HL-60/S4 treated with phorbol 12-myristate 13-acetate at 8.2 ng/mL for 4 days and 3 days (cell line): ENCODE measurements around the gene SLC15A1.

ENCODE experiments used
- in situ Hi-C: fragments of 300-500 bp; cut with MboI; formaldehyde crosslinking; loops from 2 replicates; pipeline ENCODE4 v1.15.0; 2022; ENCODE audit warnings: low sequenced_read_pairs

SLC15A1 gene

GRCh38 chr13:98781470-98781869 lies 29.0 kb upstream of the SLC15A1 start:
- in situ Hi-C loops: no loop called here

GRCh38 chr13:98781045-98781444 lies 28.6 kb upstream of the SLC15A1 start:
- in situ Hi-C loops: no loop called here

- in situ Hi-C loops: no loop called here
Measured at GRCh38 chr13:98780451-98780850, 28.0 kb upstream of the SLC15A1 start.

- in situ Hi-C loops: no loop called here
Measured at GRCh38 chr13:98779695-98780094, 27.2 kb upstream of the SLC15A1 start.

GRCh38 chr13:98778749-98779148 lies 26.3 kb upstream of the SLC15A1 start:
- in situ Hi-C loops: no loop called here

- in situ Hi-C loops: no loop called here
Measured at GRCh38 chr13:98776644-98777043, 24.2 kb upstream of the SLC15A1 start.

GRCh38 chr13:98775844-98776598 lies 23.5 kb upstream of the SLC15A1 start:
- in situ Hi-C loops: no loop called here

GRCh38 chr13:98775386-98775785 lies 22.9 kb upstream of the SLC15A1 start:
- in situ Hi-C loops: no loop called here

- in situ Hi-C loops: no loop called here
Measured at GRCh38 chr13:98774776-98775175, 22.3 kb upstream of the SLC15A1 start.

GRCh38 chr13:98773921-98774320 lies 21.4 kb upstream of the SLC15A1 start:
- in situ Hi-C loops: no loop called here

GRCh38 chr13:98772794-98773452 lies 20.5 kb upstream of the SLC15A1 start:
- in situ Hi-C loops: no loop called here

- in situ Hi-C loops: no loop called here
Measured at GRCh38 chr13:98771838-98772611, 19.6 kb upstream of the SLC15A1 start.

GRCh38 chr13:98769736-98770135 lies 17.3 kb upstream of the SLC15A1 start:
- in situ Hi-C loops: no loop called here

- in situ Hi-C loops: no loop called here
Measured at GRCh38 chr13:98768522-98768921, 16.1 kb upstream of the SLC15A1 start.

- in situ Hi-C loops: no loop called here
Measured at GRCh38 chr13:98766697-98767096, 14.2 kb upstream of the SLC15A1 start.

GRCh38 chr13:98765996-98766519 lies 13.6 kb upstream of the SLC15A1 start:
- in situ Hi-C loops: no loop called here

- in situ Hi-C loops: no loop called here
Measured at GRCh38 chr13:98761986-98762616, 9.6 kb upstream of the SLC15A1 start.

- in situ Hi-C loops: no loop called here
Measured at GRCh38 chr13:98761126-98761985, 8.9 kb upstream of the SLC15A1 start.

GRCh38 chr13:98755729-98756128 lies 3.3 kb upstream of the SLC15A1 start:
- in situ Hi-C loops: no loop called here

- in situ Hi-C loops: no loop called here
Measured at GRCh38 chr13:98755116-98755515, 2.6 kb upstream of the SLC15A1 start.
